Hematopoietic multipotent progenitor cell treated with erythropoietin and hydrocortisone succinate and interleukin-3 and kit ligand, for 15 days (in vitro differentiated cells): ENCODE results near the gene HIGD2A.

Experiments
- DNase-seq: peaks from one replicate; pipeline ENCODE4 v3.0.0-alpha.2; 2015; ENCODE audit warnings: low spot score

Gene HIGD2A, protein sequence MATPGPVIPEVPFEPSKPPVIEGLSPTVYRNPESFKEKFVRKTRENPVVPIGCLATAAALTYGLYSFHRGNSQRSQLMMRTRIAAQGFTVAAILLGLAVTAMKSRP

GRCh38 chr5:176388444-176389134 is at the start of gene HIGD2A, which contains the start of gene NOP16:
TSS of gene HIGD2A (plus strand) at chr5:176388751. CDS start at chr5:176388820, 69 bp downstream.
TSS of gene NOP16 (minus strand) at chr5:176388598. CDS start at chr5:176388539, 59 bp downstream.
- peak; percentile 99 for DNase-seq

DNA sequence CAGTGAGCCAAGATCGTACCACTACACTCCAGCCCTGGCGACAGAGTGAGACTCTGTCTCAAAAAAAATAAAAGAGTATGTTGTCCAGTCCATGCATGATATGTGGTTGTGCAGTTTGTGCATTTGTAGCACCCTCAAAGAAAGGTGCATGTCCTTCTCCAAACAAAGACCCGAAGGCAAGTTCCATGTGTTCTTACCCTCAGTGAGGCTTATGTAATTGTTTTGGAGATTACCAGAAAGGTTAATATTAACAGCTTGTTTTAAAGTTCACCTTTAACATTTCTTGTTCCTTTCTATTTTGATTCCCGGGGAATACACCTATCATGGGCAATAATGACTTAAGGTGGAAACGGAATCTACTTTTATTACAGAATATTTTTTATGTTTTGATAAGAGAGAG is 49.2 kb upstream of the HIGD2A start:
- DNase-seq: no peak

GRCh38 chr5:176341325-176342157 is 47.0 kb upstream of the HIGD2A start:
- DNase-seq: peak; percentile 19

DNA sequence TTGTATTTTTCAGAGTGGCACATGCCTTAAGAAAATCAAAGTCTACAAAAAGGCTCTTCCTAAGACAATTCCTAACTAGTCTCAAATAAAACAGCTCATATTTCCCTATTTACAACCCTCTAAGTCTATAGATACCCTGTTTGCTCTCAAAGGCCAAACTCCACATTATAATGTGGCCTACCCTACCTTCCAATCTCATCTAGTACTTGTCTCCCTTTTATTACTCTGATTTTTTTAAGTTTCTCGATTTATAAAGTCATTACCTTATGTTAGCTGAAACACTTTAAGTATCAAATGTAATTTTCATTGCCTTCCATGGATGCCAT is 46.4 kb upstream of the HIGD2A start:
- no peak for DNase-seq

GRCh38 chr5:176342766-176343458 is 45.6 kb upstream of the HIGD2A start:
- no peak for DNase-seq

DNA sequence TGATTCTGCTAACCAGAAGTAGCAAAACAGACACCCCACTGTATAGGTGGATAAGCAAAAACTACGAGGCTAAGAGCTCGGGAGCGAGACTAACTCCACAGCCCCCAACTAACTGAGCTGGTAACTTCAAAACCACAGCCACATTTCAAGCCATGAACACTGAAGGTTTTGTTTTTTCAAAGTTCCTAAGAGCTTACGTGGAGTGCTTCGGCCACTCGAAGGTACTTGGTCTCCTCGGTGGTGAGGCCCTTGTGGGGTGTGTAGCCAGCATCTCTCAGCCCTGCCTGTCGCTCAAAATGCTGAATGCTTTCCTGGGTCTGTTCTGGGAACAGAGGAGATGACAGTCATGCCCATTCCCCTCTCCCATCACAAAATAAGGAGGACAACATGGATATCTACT is 38.1 kb upstream of the HIGD2A start:
- no peak for DNase-seq

GRCh38 chr5:176352116-176352878 is 36.3 kb upstream of the HIGD2A start:
- DNase-seq: no peak

GRCh38 chr5:176353533-176353932 is 35.0 kb upstream of the HIGD2A start:
- no peak for DNase-seq

DNA sequence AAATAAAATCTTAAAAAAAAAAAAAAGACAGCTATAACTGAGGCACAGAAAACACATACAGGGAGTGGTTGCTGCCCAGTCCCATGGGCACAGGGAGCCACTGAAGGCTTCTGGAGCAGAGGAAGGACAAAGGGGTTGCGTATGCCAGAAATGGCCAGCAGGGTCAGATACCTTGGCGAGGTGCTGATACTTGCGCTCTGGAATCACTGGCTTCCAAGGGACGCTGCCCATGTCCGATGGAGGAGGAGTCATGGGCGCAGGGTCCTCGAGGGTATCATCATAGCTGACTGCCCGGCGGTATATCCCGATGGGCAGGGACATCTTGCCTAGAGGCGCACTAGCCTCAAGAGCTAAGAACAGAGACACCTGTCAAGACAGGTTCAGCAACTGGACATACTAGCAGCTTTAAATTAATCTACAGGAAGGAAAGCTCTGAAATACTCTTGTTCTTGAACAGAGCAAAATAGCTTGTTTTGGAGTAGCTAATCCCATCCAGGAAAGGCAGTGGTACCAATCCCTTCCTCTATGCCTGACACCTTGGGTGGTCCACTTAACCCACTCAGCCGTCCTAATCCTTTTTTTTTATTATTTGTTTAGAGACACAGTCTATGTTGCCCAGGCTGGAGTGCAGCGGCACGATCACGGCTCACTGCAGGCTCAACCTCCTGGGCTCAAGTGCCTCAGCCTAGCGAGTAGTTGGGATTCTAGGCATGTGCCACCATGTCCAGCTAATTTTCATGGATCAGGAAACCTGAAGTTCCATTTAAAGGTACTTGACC is 33.0 kb upstream of the HIGD2A start:
- no peak for DNase-seq

GRCh38 chr5:176356179-176356566 is 32.4 kb upstream of the HIGD2A start:
- DNase-seq: no peak

GRCh38 chr5:176359658-176360057 is 28.9 kb upstream of the HIGD2A start:
- DNase-seq: no peak

GRCh38 chr5:176360894-176361436 is 27.6 kb upstream of the HIGD2A start:
- DNase-seq: peak; percentile 13

DNA sequence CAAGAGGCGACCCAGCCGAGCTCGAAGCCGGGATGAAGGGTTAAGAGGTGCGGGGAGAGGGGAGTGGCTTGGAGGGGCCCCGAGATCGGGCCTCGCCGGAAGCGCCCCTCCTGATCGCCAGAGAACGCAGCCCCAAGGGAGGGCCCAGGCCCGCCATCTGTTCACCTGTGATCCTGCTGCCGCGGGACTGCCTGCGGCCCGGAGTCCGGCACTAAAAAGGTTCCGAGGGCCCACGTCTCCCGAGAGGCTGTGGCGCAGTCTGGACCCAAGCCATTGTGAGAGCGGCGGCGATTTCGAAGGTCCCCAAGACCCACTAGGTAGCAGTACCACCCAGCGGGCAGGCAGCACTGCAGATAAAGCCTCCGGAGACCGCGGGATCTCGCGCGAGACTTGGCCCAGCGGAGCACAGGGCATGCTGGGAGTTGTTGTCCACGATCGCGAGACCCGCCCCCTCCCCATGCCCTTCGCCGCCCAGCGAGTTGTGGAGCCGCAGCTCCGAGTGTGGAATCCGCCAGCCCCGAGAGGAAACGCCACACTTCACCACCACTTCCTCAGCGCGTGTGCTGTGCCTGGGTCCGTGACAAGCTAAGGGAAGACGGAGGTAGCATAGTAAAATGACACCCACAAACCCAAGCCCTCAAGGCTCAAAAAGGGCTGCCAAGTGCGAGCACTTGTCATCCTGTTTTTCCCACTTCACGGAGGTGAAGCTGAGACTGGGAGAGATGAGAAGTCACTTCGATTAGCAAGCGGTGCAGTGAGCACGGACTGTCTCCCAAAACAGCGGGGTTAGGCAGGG is 26.9 kb upstream of the HIGD2A start, which contains the start of gene KIAA1191:
TSS of gene KIAA1191 (minus strand) at position 328 of the 796 bp plus-strand sequence. CDS start 2,256 bp downstream, outside the sequence.
- DNase-seq: peak; percentile 89

DNA sequence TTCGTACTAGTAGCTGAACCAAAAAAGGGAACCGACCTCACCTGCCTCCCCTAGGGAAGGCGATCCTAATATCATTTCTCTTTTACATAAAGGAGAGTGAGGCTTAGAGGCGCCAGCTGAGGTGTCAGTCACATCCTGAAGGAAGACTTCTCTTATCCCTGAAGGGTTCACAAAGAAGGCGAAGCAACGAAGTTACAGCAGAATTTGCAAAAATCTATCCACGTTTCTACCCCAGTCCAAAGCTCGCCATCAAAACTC is 26.4 kb upstream of the HIGD2A start:
- DNase-seq: no peak

- no peak for DNase-seq
These were observed 23.7 kb upstream of the HIGD2A start for GRCh38 chr5:176364765-176365350.

- DNase-seq: no peak
These were observed 23.0 kb upstream of the HIGD2A start, which contains the start of gene ARL10 for GRCh38 chr5:176365351-176366231. TSS of gene ARL10 (plus strand) at chr5:176365487. CDS start at chr5:176365564, 77 bp downstream.

GRCh38 chr5:176366232-176366894 is 22.2 kb upstream of the HIGD2A start:
- DNase-seq: no peak

- no peak for DNase-seq
These were observed 19.8 kb upstream of the HIGD2A start for GRCh38 chr5:176368726-176369125.
